AG08396 (cell line): ENCODE measurements around the gene KRT81.
"Not testable (repeated sequence)": the region's sequence is repeated elsewhere in the genome, so short reads cannot be mapped to it uniquely, and the experiment has no call there.

Experiments
- DNase-seq: peaks from one replicate; pipeline ENCODE4 v3.0.0; 2012; ENCODE audit warnings: low spot score, mixed read lengths

The KRT81 gene

DNA sequence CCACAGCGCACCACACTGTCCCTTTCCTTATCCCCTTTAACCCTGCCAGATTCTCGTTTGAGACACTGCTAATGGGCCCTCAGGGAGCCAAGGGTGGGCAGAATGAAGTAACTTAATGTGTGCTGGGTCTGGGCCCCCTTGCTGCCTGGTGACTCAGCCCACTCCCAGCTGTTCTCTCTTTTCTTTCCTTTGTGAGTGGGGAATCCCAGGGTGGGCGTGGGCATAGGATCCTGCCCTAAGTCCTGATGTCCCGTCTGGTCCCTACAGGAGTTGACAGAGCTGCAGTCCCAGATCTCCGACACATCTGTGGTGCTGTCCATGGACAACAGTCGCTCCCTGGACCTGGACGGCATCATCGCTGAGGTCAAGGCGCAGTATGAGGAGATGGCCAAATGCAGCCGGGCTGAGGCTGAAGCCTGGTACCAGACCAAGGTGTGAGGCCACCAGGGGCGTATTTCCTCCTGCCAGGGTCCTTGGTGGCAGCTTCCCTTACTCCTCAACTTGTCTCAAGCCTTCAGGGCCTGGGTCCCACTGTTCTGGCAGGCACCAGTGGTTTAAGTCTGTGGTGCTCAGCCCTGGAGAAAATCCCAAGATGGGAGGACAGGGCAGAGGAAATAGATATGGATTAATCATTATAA lies 50.0 kb downstream of the KRT81 start:
- no peak for DNase-seq

DNA sequence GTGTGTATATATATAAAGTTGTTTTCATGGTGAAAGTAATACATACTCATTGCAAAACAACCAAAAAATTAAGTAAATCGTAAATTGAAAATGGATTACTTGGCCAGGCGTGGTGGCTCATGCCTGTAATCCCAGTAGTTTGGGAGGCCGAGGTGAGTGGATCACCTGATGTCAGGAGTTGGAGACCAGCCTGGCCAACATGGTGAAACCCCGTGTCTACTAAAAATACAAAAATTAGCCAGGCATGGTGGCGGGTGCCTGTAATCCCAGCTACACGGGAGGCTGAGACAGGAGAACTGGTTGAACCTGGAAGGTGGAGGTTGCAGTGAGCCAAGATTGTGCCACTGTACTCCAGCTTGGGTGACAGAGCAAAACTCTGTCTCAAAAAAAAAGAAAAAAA lies 51.1 kb downstream of the KRT81 start:
- not testable (repeated sequence) for DNase-seq

DNA sequence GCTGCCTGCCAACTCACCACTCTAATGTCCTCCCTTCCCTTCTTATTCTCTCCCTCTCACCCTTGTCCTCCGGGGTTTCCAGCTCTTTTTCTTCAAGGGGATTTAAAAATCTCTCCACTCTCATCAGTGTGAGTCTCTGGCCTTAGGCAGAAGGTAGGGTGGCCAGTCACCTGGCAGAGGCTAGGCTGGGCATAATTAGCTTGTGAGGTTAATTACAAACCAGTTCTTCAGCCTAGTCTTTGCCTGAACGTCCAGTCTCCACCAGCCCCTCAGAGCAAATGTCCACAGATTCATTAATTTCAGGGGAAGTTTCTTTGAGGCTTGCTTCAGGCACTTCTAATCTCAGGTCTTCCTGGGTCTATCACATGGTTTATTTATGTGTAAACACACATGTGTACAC lies 51.6 kb downstream of the KRT81 start:
- DNase-seq, result no peak

DNA sequence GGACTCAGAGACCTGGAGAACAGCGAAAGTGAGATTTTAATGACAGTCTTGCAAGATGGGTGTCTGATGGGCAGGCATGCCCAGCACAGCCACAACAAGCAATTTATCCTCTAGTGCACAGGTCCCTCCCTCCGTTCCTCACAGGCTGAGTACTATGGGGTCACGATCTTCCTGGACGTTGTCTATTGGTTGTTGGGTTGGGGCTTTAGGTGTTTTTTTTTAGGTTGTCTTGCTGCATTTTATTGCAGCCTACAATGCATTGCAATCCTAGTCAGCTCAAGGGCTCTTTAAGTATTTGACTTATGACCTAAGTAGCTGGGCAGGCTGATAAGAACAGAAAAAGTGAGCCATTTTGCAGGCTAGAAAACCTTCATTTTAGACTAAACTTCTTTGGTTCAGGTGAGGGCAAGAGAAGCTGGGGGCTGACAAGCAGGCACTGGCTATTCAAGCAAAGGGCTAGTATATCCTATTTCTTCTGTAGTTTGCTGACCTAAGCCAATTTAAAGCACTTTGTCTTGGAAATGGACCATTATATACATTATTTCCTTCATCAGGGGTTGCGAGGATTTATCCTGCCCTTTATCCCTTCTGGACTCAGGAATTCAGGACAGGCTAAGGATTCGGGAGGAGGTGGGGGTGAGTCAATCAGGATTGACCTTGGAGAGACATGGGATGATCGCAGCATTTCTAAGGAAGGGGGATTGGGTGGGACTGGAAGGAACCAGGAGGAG lies 52.3 kb downstream of the KRT81 start:
- DNase-seq, result no peak

DNA sequence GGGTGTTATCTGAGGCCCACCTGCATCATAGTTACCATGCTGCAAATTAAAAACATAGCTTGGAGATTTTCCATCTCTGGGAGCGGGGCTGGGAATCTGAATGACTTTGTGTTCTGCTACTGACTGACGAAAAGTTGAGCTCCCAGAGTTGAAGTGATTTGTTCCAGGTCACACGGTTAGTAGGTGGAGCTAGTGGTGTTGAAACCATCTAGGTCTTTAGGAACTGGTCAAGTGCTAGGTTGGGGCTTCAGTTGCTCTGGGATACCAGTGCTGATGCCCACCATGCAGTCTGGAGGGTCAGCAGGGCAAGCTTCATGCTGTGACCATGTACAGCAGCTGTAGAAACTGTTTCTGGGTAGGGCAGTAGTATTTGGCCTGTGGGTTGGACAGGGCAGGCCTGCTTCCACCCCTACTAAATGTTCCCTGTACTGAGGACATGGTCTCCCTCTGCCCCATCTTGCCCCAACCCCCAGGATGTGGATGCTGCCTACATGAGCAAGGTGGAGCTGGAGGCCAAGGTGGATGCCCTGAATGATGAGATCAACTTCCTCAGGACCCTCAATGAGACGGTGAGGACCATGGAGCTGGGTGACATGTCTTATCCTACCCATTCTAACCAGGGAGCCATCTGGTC lies 53.0 kb downstream of the KRT81 start:
- DNase-seq, result no peak

DNA sequence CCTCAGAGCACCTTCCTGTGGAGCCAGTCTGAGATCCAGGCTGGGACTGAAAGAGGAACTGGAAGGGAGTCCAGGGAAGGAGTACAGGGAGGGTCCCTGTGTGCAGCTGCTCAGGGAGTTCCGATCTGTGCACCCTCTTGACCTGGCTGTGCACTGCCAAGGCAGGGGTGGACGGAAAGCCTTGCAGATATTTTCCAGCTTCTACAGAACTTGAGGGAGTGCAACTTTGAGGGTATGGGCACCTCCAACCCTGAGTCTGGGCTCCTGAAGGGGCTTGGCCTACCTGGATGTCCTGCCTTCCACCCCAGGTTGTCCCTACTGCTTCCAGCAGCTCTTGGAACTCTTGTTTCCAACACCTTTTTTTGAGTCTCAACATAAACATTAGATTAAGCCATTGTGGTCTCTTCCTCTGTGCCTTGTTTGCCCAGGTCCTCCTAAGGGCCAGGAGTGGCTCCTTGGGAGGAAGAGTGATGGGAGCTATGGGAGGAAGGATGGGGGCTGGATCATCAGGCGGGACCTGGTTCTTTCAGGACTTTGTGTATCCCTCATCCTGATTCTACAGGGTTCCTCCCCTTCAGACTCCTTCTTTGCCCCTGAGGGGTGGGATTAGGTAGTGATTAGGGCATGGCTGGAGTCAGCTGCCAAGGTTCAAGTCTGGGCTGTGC lies 54.8 kb downstream of the KRT81 start:
- no peak for DNase-seq
